Measurements from ENCODE around the gene IMMP2L.

DNA sequence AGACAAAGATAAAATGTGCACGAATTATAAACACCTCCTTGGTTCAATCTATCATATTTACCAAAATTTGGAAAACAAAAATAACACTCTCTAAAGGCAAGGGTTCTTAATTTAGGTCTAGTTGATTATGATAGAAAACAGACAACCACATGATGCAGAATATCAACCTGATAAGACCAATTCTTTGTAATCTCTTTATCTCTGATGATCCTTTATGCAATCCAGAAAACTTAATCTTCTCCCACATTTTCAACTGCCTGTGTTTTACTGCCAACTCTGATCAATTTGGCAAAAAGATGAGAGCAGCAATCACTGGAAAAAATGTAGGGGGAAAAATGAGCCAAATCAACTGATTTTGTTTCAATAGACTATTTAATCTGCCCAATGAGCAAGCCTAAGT lies 322.9 kb downstream of the IMMP2L start:
- TF ChIP-seq, protein P1, sequence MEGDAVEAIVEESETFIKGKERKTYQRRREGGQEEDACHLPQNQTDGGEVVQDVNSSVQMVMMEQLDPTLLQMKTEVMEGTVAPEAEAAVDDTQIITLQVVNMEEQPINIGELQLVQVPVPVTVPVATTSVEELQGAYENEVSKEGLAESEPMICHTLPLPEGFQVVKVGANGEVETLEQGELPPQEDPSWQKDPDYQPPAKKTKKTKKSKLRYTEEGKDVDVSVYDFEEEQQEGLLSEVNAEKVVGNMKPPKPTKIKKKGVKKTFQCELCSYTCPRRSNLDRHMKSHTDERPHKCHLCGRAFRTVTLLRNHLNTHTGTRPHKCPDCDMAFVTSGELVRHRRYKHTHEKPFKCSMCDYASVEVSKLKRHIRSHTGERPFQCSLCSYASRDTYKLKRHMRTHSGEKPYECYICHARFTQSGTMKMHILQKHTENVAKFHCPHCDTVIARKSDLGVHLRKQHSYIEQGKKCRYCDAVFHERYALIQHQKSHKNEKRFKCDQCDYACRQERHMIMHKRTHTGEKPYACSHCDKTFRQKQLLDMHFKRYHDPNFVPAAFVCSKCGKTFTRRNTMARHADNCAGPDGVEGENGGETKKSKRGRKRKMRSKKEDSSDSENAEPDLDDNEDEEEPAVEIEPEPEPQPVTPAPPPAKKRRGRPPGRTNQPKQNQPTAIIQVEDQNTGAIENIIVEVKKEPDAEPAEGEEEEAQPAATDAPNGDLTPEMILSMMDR (IDR thresholded peaks at IDR 0.05) = no peak
- no peak for TF ChIP-seq POLR2A (IDR thresholded peaks at IDR 0.05)

All from uterus (tissue), 2 donors.